CD4-positive, alpha-beta T cell treated with Interleukin-21 for 1 hour (primary cell): ENCODE measurements around the gene NEK11.

Experiments
- DNase-seq: peaks from one replicate; pipeline ENCODE4 v3.0.0-alpha.2; 2020

NEK11 gene

GRCh38 chr3:131231710-131232389 is 205.2 kb downstream of the NEK11 start:
- no peak for DNase-seq

- DNase-seq: no peak
These were observed 206.1 kb downstream of the NEK11 start for GRCh38 chr3:131232711-131233267.

GRCh38 chr3:131233900-131234668 is 207.4 kb downstream of the NEK11 start:
- DNase-seq: no peak

GRCh38 chr3:131236421-131236820 is 209.7 kb downstream of the NEK11 start:
- DNase-seq: no peak

- DNase-seq: no peak
These were observed 211.8 kb downstream of the NEK11 start for GRCh38 chr3:131238496-131238895.

- DNase-seq: no peak
These were observed 212.6 kb downstream of the NEK11 start for GRCh38 chr3:131239267-131239666.

GRCh38 chr3:131242201-131242600 is 215.5 kb downstream of the NEK11 start:
- no peak for DNase-seq

GRCh38 chr3:131250466-131250865 is 223.8 kb downstream of the NEK11 start:
- DNase-seq: no peak

GRCh38 chr3:131260525-131260924 is 233.8 kb downstream of the NEK11 start:
- no peak for DNase-seq

GRCh38 chr3:131261104-131261503 is 234.4 kb downstream of the NEK11 start:
- no peak for DNase-seq

GRCh38 chr3:131275556-131275955 is 248.9 kb downstream of the NEK11 start:
- no peak for DNase-seq

- DNase-seq: no peak
These were observed 251.3 kb downstream of the NEK11 start for GRCh38 chr3:131277836-131278497.

- DNase-seq: no peak
These were observed 252.9 kb downstream of the NEK11 start for GRCh38 chr3:131279577-131279976.

- no peak for DNase-seq
These were observed 255.7 kb downstream of the NEK11 start for GRCh38 chr3:131282379-131282778.

GRCh38 chr3:131282967-131283366 is 256.3 kb downstream of the NEK11 start:
- no peak for DNase-seq

GRCh38 chr3:131283862-131284261 is 257.2 kb downstream of the NEK11 start:
- no peak for DNase-seq

- no peak for DNase-seq
These were observed 257.6 kb downstream of the NEK11 start for GRCh38 chr3:131284302-131284701.

GRCh38 chr3:131285456-131285855 is 258.8 kb downstream of the NEK11 start:
- no peak for DNase-seq

GRCh38 chr3:131299836-131300235 is 273.2 kb downstream of the NEK11 start:
- DNase-seq: no peak

- DNase-seq: no peak
These were observed 277.2 kb downstream of the NEK11 start for GRCh38 chr3:131303848-131304247.

GRCh38 chr3:131304890-131305289 is 278.2 kb downstream of the NEK11 start:
- no peak for DNase-seq

GRCh38 chr3:131306242-131306641 is 279.6 kb downstream of the NEK11 start:
- DNase-seq: no peak

GRCh38 chr3:131314318-131314717 is 287.6 kb downstream of the NEK11 start:
- no peak for DNase-seq

GRCh38 chr3:131315162-131315561 is 288.5 kb downstream of the NEK11 start:
- DNase-seq: no peak
